Activated naive CD4-positive, alpha-beta T cell (primary cell): ENCODE results near the gene WWOX.
"Not testable (repeated sequence)": the region's sequence is repeated elsewhere in the genome, so short reads cannot be mapped to it uniquely, and the experiment has no call there.

ENCODE experiments used
- DNase-seq, 4 experiments: peaks; one replicate each; lab custom pipeline; 2025; lab: John Stamatoyannopoulos, UW

Gene WWOX

DNA sequence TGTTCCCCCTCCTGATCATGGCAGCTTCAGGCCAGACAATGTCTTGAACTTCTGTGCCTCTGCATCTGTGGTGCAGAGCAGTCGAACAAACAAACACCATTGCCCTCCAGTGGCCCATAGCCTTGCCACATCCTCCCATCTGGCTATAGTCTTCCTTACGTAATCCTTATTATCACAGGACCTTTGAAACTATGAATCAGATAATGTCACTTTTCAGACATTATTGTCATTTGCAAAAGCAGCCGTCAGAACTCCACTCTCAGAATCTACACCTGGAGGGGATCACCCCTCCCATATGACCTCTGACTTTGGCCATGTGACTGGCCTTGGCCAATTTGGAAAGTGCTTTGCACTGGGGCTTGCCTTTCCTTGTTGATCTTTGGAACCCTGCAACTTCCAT lies 1113.8 kb downstream of the WWOX start:
- DNase-seq: no peak

DNA sequence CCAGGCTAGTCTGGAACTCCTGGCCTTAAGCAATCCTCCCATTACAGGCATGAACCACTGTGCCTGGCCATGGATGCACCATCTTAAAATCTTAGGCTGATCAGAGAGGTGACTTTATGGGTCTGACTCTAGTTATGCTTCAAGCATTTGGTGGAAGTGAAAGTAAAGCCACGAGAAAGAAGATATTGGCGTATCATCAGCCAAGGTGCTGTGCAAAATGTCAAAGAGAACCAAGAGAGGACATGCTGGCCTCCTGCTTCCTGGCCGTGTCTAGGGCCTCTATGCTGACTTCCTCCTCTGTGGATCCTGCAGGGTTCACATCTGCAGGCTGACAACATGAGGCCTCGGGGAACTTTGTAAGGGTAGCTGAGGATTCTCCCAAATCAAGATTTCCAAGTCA lies 1115.8 kb downstream of the WWOX start:
- DNase-seq: no peak

GRCh38 chr16:79217375-79218011 lies 1118.0 kb downstream of the WWOX start:
- no peak for DNase-seq

DNA sequence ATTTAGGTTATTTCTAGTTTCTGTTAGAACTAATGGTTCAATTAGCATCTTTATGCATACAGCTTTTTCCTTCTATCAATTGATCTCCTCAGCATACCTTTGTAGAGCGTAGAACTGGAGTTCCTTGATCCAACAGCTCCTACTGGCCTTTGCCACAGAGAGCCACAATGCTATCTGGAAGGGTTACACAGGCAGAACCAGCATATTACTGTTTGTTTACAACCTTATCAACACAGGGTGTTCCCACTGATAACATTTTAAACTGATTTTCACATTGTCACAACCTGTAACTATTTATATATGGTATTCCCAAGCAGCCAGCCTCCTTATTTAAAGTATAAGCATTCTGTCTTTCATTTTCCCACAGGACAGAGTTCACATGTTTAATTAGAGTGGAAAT lies 1118.9 kb downstream of the WWOX start:
- no peak for DNase-seq

DNA sequence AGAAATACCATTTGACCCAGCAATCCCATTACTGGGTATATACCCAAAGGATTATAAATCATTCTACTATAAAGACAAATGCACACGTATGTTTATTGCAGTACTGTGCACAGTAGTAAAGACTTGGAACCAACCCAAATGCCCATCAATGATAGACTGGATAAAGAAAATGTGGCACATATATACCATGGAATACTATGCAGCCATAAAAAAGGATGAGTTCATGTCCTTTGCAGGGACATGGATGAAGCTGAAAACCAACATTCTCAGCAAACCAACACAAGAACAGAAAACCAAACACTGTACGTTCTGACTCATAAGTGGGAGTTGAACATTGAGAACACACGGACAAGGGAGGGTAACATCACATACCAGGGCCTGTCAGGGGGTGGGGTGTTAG lies 1126.5 kb downstream of the WWOX start:
- not testable (repeated sequence) for DNase-seq

DNA sequence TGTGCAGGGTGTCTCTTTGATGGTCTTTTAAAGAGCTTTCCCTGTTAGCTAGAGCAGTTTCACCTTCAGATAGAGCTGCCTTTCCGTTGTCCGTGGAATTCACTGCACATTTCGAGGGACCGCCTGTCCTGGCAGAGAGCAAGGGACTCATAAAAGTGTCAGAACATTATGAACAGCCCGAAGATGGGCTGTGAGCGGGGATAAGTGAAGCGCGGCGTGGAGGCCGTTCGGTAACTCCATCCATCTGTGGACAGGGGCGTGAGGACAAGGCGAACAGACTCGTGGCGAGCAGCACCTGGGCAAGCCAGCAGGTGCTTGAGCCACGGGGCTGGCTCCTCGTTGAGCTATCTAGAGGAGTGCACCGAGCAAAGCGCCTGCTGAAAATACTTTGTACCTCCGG lies 1129.9 kb downstream of the WWOX start:
- DNase-seq: no peak

- DNase-seq: not testable (repeated sequence)
Observed at GRCh38 chr16:79245700-79246099, 1146.2 kb downstream of the WWOX start.

DNA sequence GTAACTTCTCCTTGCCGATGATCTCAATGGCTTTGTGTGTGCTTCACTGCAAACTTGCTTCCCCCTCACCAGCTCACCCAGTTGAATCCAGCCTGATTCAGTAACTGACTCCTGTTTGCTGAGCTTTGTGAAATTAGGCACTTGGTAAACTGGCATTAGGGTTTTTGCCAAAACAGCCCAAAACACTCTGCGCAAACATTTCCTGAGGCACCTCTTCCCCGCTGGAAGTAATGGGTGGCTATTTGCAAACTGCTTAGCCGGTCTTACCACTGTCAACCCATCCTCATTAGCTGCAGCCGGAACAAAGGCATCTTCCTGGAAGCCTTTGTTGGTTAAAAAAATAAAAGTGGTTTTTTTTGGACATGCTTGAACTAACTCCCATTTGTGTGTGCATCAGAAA lies 1147.9 kb downstream of the WWOX start:
- DNase-seq: no peak

DNA sequence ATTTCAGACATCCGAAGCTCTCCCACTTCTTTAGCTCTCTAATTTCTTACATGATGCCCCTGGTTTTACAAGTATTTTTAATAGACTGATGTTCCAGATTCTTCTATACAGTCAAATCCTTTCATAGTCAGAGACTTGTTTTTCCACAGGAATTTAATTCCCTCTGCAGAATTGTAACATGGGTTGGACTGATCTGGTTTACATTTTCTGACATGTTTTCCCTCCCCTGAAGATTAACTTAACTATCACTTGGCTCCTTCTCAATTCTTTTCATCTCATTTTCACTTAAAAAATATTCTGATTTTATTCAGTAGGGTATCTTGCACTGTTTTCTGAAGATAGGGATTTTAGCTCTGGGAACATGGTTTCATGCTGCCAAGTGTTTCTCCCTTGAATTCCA lies 1148.9 kb downstream of the WWOX start:
- no peak for DNase-seq

DNA sequence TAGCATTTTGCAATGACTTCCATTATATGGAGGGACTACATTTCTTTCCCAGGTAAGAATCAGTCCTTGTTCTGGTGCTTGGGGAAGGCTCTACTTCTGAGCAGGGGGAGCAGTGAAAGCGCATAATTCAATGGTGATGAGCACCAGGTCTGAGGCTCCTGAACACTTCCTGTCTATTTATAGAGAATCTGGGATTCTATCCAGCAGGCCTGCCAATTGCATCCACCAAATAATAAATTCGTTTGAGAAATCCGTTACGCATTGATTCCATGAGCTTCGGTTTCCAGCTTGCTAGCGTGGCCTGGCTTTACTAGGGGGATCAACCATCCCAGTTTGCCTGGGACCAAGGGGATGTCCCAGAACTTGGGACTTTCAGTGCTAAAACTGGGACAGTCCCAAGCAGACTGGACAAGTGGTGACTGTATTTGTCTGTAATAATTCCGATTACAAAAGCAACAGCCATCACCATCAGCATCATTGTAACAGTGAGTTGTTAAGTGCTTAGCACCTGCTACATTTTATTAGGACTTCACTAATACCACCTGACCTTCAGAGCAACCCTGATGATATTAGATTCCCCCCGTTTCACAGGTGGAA lies 1151.1 kb downstream of the WWOX start:
- DNase-seq: no peak

- DNase-seq: no peak
Observed at GRCh38 chr16:79253100-79253631, 1153.7 kb downstream of the WWOX start.

DNA sequence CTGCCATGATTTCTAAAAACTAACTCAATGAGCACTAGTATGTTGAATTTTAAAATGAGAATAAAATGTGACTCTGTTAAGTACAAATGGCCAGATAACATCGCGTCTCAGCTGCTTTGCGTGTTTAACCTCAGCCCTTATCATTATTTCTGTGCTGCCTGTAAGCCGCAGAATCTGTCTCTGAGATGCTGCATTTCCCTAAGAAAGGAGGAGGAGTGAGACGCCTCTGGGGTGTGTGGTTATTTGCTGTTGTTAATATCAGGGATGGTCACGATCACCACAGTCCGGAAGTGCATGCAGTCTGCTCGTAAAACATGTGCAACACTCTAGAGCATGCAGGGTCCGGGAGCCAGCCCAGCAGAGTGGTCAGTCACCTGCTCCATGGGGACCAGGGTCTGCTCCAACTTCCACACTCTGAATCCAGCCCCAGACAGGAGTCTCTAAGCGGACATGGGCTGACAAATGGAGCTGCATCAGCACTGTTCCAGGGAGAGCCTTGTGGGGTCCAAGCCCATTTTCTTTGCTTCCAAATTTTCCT lies 1158.6 kb downstream of the WWOX start:
- no peak for DNase-seq

- DNase-seq: not testable (repeated sequence)
Observed at GRCh38 chr16:79260890-79261289, 1161.4 kb downstream of the WWOX start.

DNA sequence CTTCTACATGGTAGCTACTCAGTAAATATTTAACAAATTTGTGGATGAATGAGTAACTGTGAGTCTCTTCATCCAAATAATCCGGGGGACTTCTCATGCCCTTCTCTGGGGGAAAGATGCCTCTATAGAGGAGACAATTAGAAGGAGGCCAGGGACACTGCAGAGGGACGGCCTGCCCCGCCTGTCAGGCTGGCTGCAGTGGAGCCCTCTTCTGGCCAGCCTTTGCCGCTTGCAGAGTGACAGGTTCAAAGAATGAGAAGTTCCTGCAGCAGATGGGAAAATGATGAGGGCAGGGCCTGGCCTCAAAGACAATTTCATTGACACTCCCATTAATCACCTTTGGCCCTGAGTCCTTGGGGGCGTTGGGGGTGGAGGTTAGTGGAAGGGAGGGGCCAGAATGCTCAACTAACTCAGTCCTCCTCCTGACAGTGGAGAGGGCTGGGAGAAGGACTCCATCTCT lies 1162.1 kb downstream of the WWOX start:
- DNase-seq: no peak

- no peak for DNase-seq
Observed at GRCh38 chr16:79261944-79262552, 1162.6 kb downstream of the WWOX start.
